HepG2 (cell line): ENCODE measurements around the gene LHFPL2. TPM values are rescaled to one million over a fixed set of nuclear protein-coding genes. Genes with fewer than 3 reads are reported as not detected.

ENCODE experiments used
- ATAC-seq: fragments of 200-7000 bp; cut with Tn5 transposase; 3 replicates; pipeline ENCODE4 v1.9.1; 2020; ENCODE audit warnings: mild to moderate bottlenecking, moderate library complexity
- BruUV-seq: library from RNA; stranded (reverse); fragments of 400-500 nt; replicated peaks from 2 replicates; lab custom pipeline; 2021; lab: Mats Ljungman, UMichigan
- CTCF ChIA-PET: fragments of 300-600 bp; formaldehyde crosslinking; extraction: SDS; loops from one replicate; lab custom pipeline; 2021; ENCODE audit warnings: low total read pairs, inconsistent platforms, low intra/inter-chr PET ratio; lab: Yijun Ruan, JAX
- POLR2A ChIA-PET: fragments of 350-600 bp; sonication (Branson Sonifier 250); formaldehyde crosslinking; loops from one replicate; lab custom pipeline; 2020; ENCODE audit warnings: antibody characterized with exemption, inconsistent platforms; lab: Yijun Ruan, JAX
- DNase-seq: peaks from one replicate; pipeline ENCODE4 v3.0.0-alpha.2; 2015; ENCODE audit warnings: low spot score
- FAIRE-seq: peaks from 3 replicates; lab custom pipeline; 2011; peaks lifted over from hg19 to GRCh38; lab: Jason Lieb, UNC
- H2AFZ ChIP-seq: one replicate; pipeline ENCODE4 v1.6.1; 2011; ENCODE audit warnings: low read length, inconsistent platforms
- H3K27ac ChIP-seq: fragments of 300-600 bp; 3 replicates; pipeline ENCODE4 v1.8.0; 2011; ENCODE audit warnings: mixed run types, mild to moderate bottlenecking, mixed read lengths, low read length, inconsistent platforms; ENCODE audit not compliant: insufficient read depth; ENCODE audit errors: extremely low read length
- H3K27me3 ChIP-seq, 2 experiments: fragments of 200-600 bp in 1 of 2; 2 replicates in 1 of 2; 3 replicates in 1 of 2; pipeline versions ENCODE4 v1.6.0 to v1.8.0; 2011; ENCODE audit warnings: low read length in 2 of 2, mild to moderate bottlenecking in 2 of 2, moderate library complexity in 2 of 2, inconsistent platforms in 1 of 2; ENCODE audit not compliant: insufficient read depth in 2 of 2, control insufficient read depth in 1 of 2
- H3K36me3 ChIP-seq, 2 experiments: fragments of 200-600 bp in 1 of 2; replicated peaks in 1 of 2; 2 replicates in 1 of 2; 3 replicates in 1 of 2; pipeline versions ENCODE4 v1.5.1 to v1.8.0; 2011; ENCODE audit warnings: low read length in 2 of 2, inconsistent platforms in 1 of 2; ENCODE audit not compliant: insufficient read depth in 2 of 2, control insufficient read depth in 1 of 2
- H3K4me1 ChIP-seq: 2 replicates; pipeline ENCODE4 v1.5.1; 2012; ENCODE audit warnings: low read length, inconsistent platforms; ENCODE audit not compliant: insufficient read depth
- H3K4me2 ChIP-seq: 2 replicates; pipeline ENCODE4 v1.6.0; 2011; ENCODE audit warnings: low read depth, low read length, inconsistent platforms
- H3K4me3 ChIP-seq, 3 experiments: fragments of 200-600 bp in 1 of 3; sonication (generic), shearing (Covaris generic) in 1 of 3; replicated peaks in 1 of 3; 2 replicates each; pipeline ENCODE4 v1.5.1; 2011 to 2016; ENCODE audit warnings: low read length in 3 of 3, inconsistent platforms in 2 of 3, low read depth in 2 of 3, mild to moderate bottlenecking in 2 of 3, control low read depth in 1 of 3, mixed read lengths in 1 of 3; ENCODE audit not compliant: insufficient read depth in 1 of 3
- H3K79me2 ChIP-seq: one replicate; pipeline ENCODE4 v1.6.1; 2011; ENCODE audit warnings: low read length, inconsistent platforms; ENCODE audit not compliant: insufficient read depth
- H3K9ac ChIP-seq: 2 replicates; pipeline ENCODE4 v1.6.0; 2011; ENCODE audit warnings: mild to moderate bottlenecking, low read depth, low read length, inconsistent platforms; ENCODE audit not compliant: insufficient read depth
- H3K9me3 ChIP-seq: 2 replicates; pipeline ENCODE4 v1.5.1; 2012; ENCODE audit warnings: mild to moderate bottlenecking, low read length
- H4K20me1 ChIP-seq: 2 replicates; pipeline ENCODE4 v1.6.0; 2011; ENCODE audit warnings: inconsistent platforms, mild to moderate bottlenecking, low read length, moderate library complexity; ENCODE audit not compliant: insufficient read depth
- EP300 ChIP-seq, 3 experiments: sonication (generic) in 1 of 3; formaldehyde crosslinking in 1 of 3; IDR thresholded peaks; 2 replicates each; pipeline versions ENCODE4 v1.5.1 to v1.6.1; 2011 to 2020; ENCODE audit warnings: low read depth in 2 of 3, low read length in 2 of 3, borderline replicate concordance in 1 of 3, improper control_type of control experiment in 1 of 3, mild to moderate bottlenecking in 1 of 3, missing genetic modification reagents in 1 of 3, moderate library complexity in 1 of 3
- FOXO1 ChIP-seq: sonication (generic); formaldehyde crosslinking; IDR thresholded peaks from 2 replicates; pipeline ENCODE4 v1.4.0; 2020; ENCODE audit warnings: missing genetic modification reagents
- FOXP4 ChIP-seq: sonication (generic); formaldehyde crosslinking; IDR thresholded peaks from 2 replicates; pipeline ENCODE4 v1.4.0; 2020; ENCODE audit warnings: missing genetic modification reagents
- JDP2 ChIP-seq: sonication (generic); formaldehyde crosslinking; IDR thresholded peaks from 2 replicates; pipeline ENCODE4 v1.8.1; 2022; ENCODE audit warnings: missing genetic modification reagents, borderline replicate concordance
- KLF9 ChIP-seq: IDR thresholded peaks from 2 replicates; pipeline ENCODE4 v1.6.1; 2016; ENCODE audit warnings: low read depth
- MEIS2 ChIP-seq: sonication (generic); formaldehyde crosslinking; IDR thresholded peaks from 2 replicates; pipeline ENCODE4 v1.9.0; 2021; ENCODE audit warnings: mild to moderate bottlenecking, missing genetic modification reagents
- POGZ ChIP-seq: sonication (generic); formaldehyde crosslinking; IDR thresholded peaks from 2 replicates; pipeline ENCODE4 v1.4.0; 2020; ENCODE audit warnings: mild to moderate bottlenecking, missing genetic modification reagents
- PRDM10 ChIP-seq: sonication (generic); formaldehyde crosslinking; IDR thresholded peaks from 2 replicates; pipeline ENCODE4 v1.4.0; 2020; ENCODE audit warnings: low read depth, missing genetic modification reagents
- SP5 ChIP-seq: IDR thresholded peaks from 2 replicates; pipeline ENCODE4 v1.6.1; 2016; ENCODE audit warnings: low read depth, borderline replicate concordance
- THAP9 ChIP-seq: sonication (generic); formaldehyde crosslinking; IDR thresholded peaks from 2 replicates; pipeline ENCODE4; 2020; ENCODE audit warnings: missing genetic modification reagents, mild to moderate bottlenecking, borderline replicate concordance
- YEATS4 ChIP-seq: sonication (generic); formaldehyde crosslinking; IDR thresholded peaks from 2 replicates; pipeline ENCODE4 v1.4.0; 2020; ENCODE audit warnings: missing genetic modification reagents, borderline replicate concordance
- ZNF335 ChIP-seq: sonication (generic); formaldehyde crosslinking; IDR thresholded peaks from 2 replicates; pipeline ENCODE4 v1.4.0; 2020; ENCODE audit warnings: missing genetic modification reagents
- ZNF543 ChIP-seq: sonication (generic); formaldehyde crosslinking; IDR thresholded peaks from 2 replicates; pipeline ENCODE4 v1.4.0; 2020; ENCODE audit warnings: mild to moderate bottlenecking, missing genetic modification reagents
- WGBS: methylation state at CpG from one replicate; pipeline ENCODE4 v1.1.6; 2017; ENCODE audit warnings: low lambda C conversion rate; 5-methylcytosine and 5-hydroxymethylcytosine counted together
- in situ Hi-C: cut with HindIII; loops from 2 replicates; pipeline ENCODE4 v1.10.0; 2017; ENCODE audit warnings: low pct_unique_long_range_greater_than_20kb; ENCODE audit not compliant: extremely low pct_ligation_motif_present
- intact Hi-C: fragments of 100-400 bp; cut with micrococcal nuclease; formaldehyde crosslinking; loops from one replicate; pipeline ENCODE4 v1.10.0; 2022; ENCODE audit not compliant: unreplicated experiment
- polyA plus RNA-seq, 8 experiments: library from polyadenylated mRNA; depleted of rRNA in 3 of 8; stranded (reverse) in 7 of 8; unstranded in 1 of 8; fragments of >200 nt; fragmentation: Illumina TruSeq in 4 of 8; extraction: Trizol in 4 of 8; gene quantifications; 2 replicates each; pipeline versions ENCODE4 v1.2.1 to v1.2.3, GENCODE V29; 2011 to 2016; ENCODE audit warnings: low read depth in 4 of 8, missing spikeins in 1 of 8, mixed read lengths in 1 of 8; ENCODE audit not compliant: insufficient read depth in 1 of 8
- total RNA-seq, 5 experiments: library from RNA; depleted of rRNA; stranded (reverse); fragments of >200 nt; fragmentation: Illumina TruSeq; extraction: Trizol; gene quantifications; 2 replicates each; pipeline ENCODE4 v1.2.3, GENCODE V29; 2016; ENCODE audit warnings: low read depth in 1 of 5

Gene LHFPL2
- total and polyA plus RNA-seq, 2 of the 13 experiments (the other 11 are each of a cell fraction or from before 2014, with no cell fraction given) = 6.0 to 20.0 TPM

- BruUV-seq = no TSS peak
- no peaks in the 10 kb centered on the region for H3K36me3 ChIP-seq
- H3K4me2 ChIP-seq = peak overlapping the region; percentile 61
- H3K27me3 ChIP-seq = no peaks in the 10 kb centered on the region
- peak; percentile 79 for DNase-seq
- peak; percentile 65 for ATAC-seq
- POLR2A ChIA-PET = interaction anchor here (1.0 to 1.7 kb wide), 4 partner anchors 9 to 389 kb away, joined by 3 to 8 read pairs (median 5); partner anchors contain the start of gene LHFPL2
- peaks cover 100% of the 10 kb centered on the region for H3K4me1 ChIP-seq
- 15% methylated on average over 5 of the region's 5 CpGs for WGBS
- CTCF ChIA-PET = no interaction called here
- no peak overlapping the region; a peak in 1 of 6 replicates for H3K4me3 ChIP-seq
- H3K9me3 ChIP-seq = no peaks in the 10 kb centered on the region
- intact Hi-C loops (no loop called here), in situ Hi-C loops (no loop called here)
- peaks cover 40% of the 10 kb centered on the region for H3K79me2 ChIP-seq
- no peaks in the 10 kb centered on the region for H4K20me1 ChIP-seq
- FAIRE-seq = peak; percentile 84
- H3K27ac ChIP-seq = peak overlapping the region; percentile 62
- H2AFZ ChIP-seq = no peak overlapping the region
- peak overlapping the region; percentile 10; the same call in 1 of the 2 replicates for H3K9ac ChIP-seq
- 0 out of 2 replicates have a peak, but pooled peaks have one; percentile 30 for TF ChIP-seq MEIS2
- TF ChIP-seq YEATS4 (CRISPR knock-in tag) = peak; percentile 54; the same call in 1 of the 2 replicates
- TF ChIP-seq FOXO1 (CRISPR knock-in tag) = peak; percentile 62; the same call in 1 of the 2 replicates
- TF ChIP-seq PRDM10 (CRISPR knock-in tag) = peak; percentile 66; the same call in 1 of the 2 replicates
- no peak for TF ChIP-seq THAP9 (CRISPR knock-in tag)
- peak in 1 of 2 experiments; percentile 84; a peak in 2 of 4 replicates for TF ChIP-seq EP300 (IDR thresholded peaks at IDR 0.05; ENCODE audit: low read depth in 2 of 2, low read length in 2 of 2)
- peak; percentile 58 for TF ChIP-seq EP300 (CRISPR knock-in tag; IDR thresholded peaks at IDR 0.05; ENCODE audit: borderline replicate concordance)
- no peak for TF ChIP-seq SP5 (CRISPR knock-in tag)
- TF ChIP-seq JDP2 (CRISPR knock-in tag) = no peak
- peak; percentile 82 for TF ChIP-seq POGZ (CRISPR knock-in tag)
- 0 out of 2 replicates have a peak, but pooled peaks have one; percentile 38 for TF ChIP-seq KLF9 (CRISPR knock-in tag)
- TF ChIP-seq ZNF543 (CRISPR knock-in tag) = no peak
- TF ChIP-seq ZNF335 = no peak
- peak; percentile 75 for TF ChIP-seq FOXP4 (CRISPR knock-in tag)
Measured at GRCh38 chr5:78597068-78597973, 51.3 kb downstream of the LHFPL2 start.
